ENCODE data around the gene FANK1. TPM values are rescaled to one million over a fixed set of nuclear protein-coding genes. Genes with fewer than 3 reads are reported as not detected.

The FANK1 gene
- total RNA-seq, 4 donors from 2014 or later = 0.24 to 0.61 (median 0.42) TPM; not detected in 1

DNA sequence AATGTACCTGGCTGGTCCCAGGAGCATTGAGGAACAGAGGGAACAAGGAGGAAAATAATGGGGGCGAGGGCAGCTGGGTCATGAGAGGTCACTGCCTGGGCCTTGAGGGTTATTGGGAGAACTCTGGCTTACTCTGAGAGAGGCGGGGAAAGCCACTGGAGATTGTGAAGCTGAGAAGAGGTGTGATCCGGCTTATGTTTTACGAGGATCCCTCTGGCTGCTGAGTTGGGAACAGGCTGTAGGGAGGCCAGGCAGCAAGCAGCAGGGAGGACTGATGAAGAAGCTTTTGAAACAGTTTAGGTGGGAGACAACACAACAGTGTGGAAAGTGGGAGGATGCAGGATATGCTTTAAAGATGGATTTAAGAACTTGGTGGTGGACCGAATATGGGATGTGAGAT is 87.3 kb downstream of the FANK1 start:
- Histone ChIP-seq H3K27ac (no peak overlapping the region), H3K4me1 (no peaks in the 10 kb centered on the region), H3K36me3 (no peaks in the 10 kb centered on the region), H3K9me3 (no peaks in the 10 kb centered on the region), H3K27me3 (no peaks in the 10 kb centered on the region), H3K4me3 (no peak overlapping the region)
- ATAC-seq = no peak
- DNase-seq = no peak
- no peak for TF ChIP-seq POLR2A (IDR thresholded peaks at IDR 0.05)
- TF ChIP-seq CTCF (IDR thresholded peaks at IDR 0.05 in 4 of 5, conservative IDR thresholded peaks at IDR 0.05 in 1 of 5) = no peak
- intact Hi-C loops (cut with DNase I; ENCODE audit: low total_unique reads) = loop anchor here (10.0 kb wide), 2 partner anchors 521 to 1871 kb away; no protein-coding TSS in a partner anchor
- in situ Hi-C loops (cut with MboI; ENCODE audit: low sequenced_read_pairs in 4 of 4) = loop anchor here (5.0 to 25.0 kb wide), 4 partner anchors 404 to 529 kb away; partner anchors contain the start of gene ADAM12 (in 1 of the 4)

- intact Hi-C loops (cut with DNase I; ENCODE audit: low total_unique reads) (loop anchor here (10.0 kb wide), 2 partner anchors 520 to 1870 kb away; no protein-coding TSS in a partner anchor), in situ Hi-C loops (cut with MboI; ENCODE audit: low sequenced_read_pairs in 4 of 4) (loop anchor here (5.0 to 25.0 kb wide), 4 partner anchors 403 to 528 kb away; partner anchors contain the start of gene ADAM12 (in 1 of the 4))
- ATAC-seq = no peak
- Histone ChIP-seq H3K4me1 (no peaks in the 10 kb centered on the region), H3K4me3 (no peak overlapping the region), H3K27ac (no peak overlapping the region), H3K36me3 (no peaks in the 10 kb centered on the region), H3K9me3 (no peaks in the 10 kb centered on the region), H3K27me3 (no peaks in the 10 kb centered on the region)
- DNase-seq = no peak
- TF ChIP-seq CTCF (IDR thresholded peaks at IDR 0.05 in 4 of 5, conservative IDR thresholded peaks at IDR 0.05 in 1 of 5) (no peak), POLR2A (IDR thresholded peaks at IDR 0.05) (no peak)
These were observed 88.0 kb downstream of the FANK1 start for GRCh38 chr10:125984346-125984745.

DNA sequence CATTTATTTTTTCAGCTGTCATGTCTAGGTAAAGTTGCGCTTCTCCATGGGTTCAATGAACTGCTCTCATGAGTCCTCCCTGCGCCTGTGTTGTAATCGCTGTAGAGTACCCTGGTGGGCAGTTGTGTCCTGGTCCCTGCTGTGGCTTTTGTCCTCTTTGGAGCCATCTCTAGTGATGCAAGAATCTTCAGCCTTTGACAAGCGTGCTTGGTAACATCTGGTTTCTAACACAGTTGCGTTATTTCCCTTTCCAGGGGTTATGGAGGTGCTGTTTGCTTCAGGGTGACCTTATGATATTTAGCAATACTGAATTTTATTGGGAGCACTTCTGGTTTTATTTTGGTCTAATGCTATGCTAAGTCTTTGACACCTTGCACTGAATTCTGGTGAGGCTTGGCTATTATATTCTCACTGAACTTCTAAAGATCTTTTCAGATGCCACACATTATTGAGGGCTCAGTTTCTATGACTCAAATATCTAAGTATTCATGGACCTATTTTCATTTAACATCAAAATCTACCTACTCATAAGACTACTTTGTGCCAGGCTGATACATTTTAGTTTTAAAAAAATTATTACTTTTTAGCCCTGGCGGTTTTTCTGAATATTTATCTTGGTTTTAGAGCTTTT is 88.6 kb downstream of the FANK1 start:
- in situ Hi-C loops (cut with MboI; ENCODE audit: low sequenced_read_pairs in 4 of 4) = loop anchor here (5.0 to 25.0 kb wide), 4 partner anchors 402 to 527 kb away; partner anchors contain the start of gene ADAM12 (in 1 of the 4)

DNA sequence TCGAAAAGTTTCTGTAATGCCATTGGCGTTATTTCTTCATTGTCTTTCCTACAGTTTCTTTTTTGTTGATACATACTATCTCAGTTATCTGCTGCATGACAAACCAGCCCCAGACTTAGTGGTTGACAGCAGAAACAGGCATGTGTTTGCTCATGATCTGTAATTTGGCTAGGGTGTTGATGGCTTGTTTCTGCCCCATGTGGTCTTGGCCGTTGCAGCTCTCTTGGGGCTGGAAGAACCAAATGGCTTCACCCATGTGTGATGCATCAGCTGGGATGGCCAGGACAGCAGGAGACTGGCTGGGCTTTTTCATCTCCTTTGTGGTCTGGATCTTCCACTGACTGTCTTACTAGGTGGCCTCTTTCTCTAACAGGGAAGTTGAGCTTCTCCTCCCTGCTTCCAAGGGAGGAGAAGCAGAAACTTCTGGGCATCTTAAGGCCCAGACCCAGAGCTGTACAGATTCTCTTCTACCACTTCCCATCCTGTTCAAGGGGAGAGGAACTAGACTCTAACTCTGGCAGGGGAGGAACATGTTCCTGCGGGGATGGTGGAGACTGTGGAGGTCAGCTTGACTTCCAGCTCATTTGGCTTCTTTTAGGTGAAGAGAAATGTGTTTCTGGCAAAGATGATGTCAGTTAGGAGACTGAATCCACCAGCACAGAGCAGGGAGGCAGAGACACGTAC is 89.3 kb downstream of the FANK1 start:
- TF ChIP-seq CTCF (IDR thresholded peaks at IDR 0.05 in 4 of 5, conservative IDR thresholded peaks at IDR 0.05 in 1 of 5) (no peak), POLR2A (IDR thresholded peaks at IDR 0.05) (no peak)
- no peak for ATAC-seq
- no peaks in the 10 kb centered on the region for H3K9me3 ChIP-seq
- H3K36me3 ChIP-seq = no peaks in the 10 kb centered on the region
- H3K27ac ChIP-seq = no peak overlapping the region
- DNase-seq = no peak
- intact Hi-C loops (cut with DNase I; ENCODE audit: low total_unique reads) (loop anchor here (10.0 kb wide), 2 partner anchors 519 to 1869 kb away; no protein-coding TSS in a partner anchor), in situ Hi-C loops (cut with MboI; ENCODE audit: low sequenced_read_pairs in 4 of 4) (loop anchor here in 3 of 4 donors (10.0 to 25.0 kb wide), 3 partner anchors 402 to 527 kb away; partner anchors contain the start of gene ADAM12 (in 1 of the 3))
- no peaks in the 10 kb centered on the region for H3K4me1 ChIP-seq
- H3K4me3 ChIP-seq = no peak overlapping the region
- no peaks in the 10 kb centered on the region for H3K27me3 ChIP-seq

More for the DNA sequence above, 88.6 kb downstream of the FANK1 start:
- Histone ChIP-seq H3K27ac (no peak overlapping the region), H3K36me3 (no peaks in the 10 kb centered on the region), H3K4me1 (no peaks in the 10 kb centered on the region), H3K4me3 (no peak overlapping the region), H3K9me3 (no peaks in the 10 kb centered on the region), H3K27me3 (no peaks in the 10 kb centered on the region)
- DNase-seq = no peak
- intact Hi-C loops (cut with DNase I; ENCODE audit: low total_unique reads) = loop anchor here (10.0 kb wide), 2 partner anchors 520 to 1870 kb away; no protein-coding TSS in a partner anchor
- no peak for ATAC-seq
- TF ChIP-seq POLR2A (IDR thresholded peaks at IDR 0.05) = no peak
- TF ChIP-seq CTCF (IDR thresholded peaks at IDR 0.05 in 4 of 5, conservative IDR thresholded peaks at IDR 0.05 in 1 of 5) = no peak
